Stimulated activated CD4-positive, alpha-beta T cell treated with anti-CD3 and anti-CD28 coated beads, Interleukin-4, amount 100 ng/mL, for 4 hours (primary cell): ENCODE data around the gene KRT13.

Experiments
- DNase-seq, 2 experiments: peaks; one replicate each; pipeline ENCODE4 v3.0.0-alpha.2; 2020

Gene KRT13

DNA sequence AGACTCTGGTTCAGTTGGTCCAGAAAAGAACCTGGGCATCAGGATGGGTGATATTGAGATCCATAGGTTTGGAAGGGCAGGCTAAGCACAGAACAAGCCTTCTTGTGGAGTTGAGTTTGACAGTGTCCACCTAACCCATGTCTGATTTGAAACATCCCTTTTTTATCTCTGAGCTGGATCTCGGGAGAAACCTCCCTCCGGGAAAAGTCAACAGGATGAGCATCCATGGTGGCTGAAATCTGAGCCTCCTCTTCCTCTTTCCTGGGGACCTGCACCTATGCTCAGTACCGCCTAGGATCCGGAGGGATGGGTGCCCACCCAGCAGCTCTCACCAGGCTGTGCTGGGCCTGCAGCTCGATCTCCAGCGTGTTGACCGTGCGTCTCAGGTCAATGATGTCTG lies 41.7 kb downstream of the KRT13 start:
- no peak for DNase-seq

DNA sequence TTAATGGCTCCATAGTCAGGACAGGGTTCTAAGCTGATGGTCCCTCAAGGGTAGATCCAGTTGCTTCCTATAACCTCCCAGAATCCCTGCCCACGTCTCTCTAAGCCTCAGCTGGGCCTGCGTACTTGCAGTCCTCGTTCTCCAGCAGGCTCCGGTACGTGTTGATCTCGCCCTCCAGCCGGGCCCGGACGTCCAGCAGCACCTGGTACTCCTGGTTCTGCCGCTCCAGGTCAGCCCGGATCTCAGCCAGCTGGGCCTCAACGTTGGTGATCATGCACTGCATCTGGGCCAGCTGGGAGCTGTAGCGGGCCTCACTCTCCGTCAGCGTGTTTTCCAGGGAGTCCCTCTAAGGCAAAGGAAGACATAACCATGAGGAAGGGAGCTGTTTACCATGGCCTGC lies 42.7 kb downstream of the KRT13 start:
- no peak for DNase-seq

DNA sequence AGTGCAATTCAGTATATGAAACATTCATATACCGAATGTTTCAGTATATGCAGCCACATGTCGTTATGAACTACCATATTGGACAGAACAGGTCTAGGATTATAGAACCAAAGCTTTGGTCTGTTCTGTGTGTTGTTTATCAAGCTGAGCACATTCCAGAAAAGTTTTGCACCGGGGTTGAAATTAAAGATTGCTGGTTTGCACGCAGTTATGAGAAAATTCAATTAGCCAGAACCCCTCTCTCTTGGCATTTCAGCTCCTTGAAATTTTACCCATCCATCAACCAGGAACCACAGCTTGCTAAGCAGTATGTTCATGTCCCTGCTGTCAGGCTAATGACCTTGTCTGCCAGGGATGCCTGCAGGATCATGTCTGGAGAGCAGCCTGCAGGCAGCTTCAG lies 47.7 kb downstream of the KRT13 start:
- DNase-seq: no peak

DNA sequence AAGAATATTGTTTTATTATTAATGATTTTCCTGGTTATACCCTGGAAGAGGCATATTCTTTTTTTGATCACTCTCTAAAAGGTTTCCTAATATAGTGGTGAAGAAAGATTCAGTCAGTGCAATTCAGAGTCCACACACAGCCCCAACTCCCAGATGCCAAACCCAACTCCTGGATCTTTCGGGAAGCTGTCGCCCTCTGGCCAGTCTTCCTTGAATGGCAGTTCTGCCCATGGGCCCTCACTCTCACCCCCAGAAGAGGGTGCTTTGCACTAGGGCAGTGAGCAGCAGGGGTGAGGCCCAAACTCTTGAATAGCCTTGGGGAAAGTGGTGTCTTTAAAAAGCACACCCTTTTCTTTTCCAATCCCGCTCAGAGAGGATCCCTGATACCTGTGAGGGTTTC lies 49.2 kb downstream of the KRT13 start:
- DNase-seq: no peak

DNA sequence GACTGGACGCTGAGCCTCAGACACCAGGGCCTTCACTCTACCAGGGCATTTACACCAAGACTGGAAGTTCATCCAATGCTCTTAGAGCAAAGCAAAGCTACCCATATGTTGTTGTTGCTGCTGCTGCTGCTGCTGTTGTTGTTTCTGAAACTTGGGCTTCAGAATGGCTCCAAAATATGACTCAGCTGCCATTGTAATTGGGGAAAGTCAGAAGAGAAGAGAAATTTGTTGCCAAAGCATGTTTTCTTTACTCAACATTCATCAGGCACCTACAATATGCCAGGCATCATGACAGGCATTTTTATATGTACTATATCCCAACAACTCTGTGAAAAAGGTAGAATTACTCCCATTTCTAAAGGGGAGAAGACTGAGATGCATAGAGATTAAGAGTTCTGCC lies 50.2 kb downstream of the KRT13 start:
- no peak for DNase-seq

DNA sequence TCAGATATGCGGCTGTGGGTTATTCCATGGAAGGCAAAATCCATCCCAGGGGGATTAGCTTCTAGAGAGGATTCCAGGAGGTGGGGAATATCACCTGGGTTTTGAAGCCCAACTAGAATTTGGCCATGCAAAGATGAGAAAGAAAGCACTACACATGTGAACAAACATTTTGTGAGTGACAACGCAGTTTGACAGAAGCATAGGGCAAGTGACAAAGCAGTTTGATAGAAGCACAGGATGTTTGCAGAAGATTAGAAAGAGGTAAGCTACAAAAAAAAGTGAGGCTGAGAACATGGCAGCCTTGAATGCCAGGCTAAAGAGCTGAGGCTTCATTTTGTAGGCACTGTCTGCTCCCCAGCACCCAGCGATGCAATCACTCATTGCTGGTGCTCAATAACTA lies 52.3 kb downstream of the KRT13 start:
- DNase-seq: no peak

DNA sequence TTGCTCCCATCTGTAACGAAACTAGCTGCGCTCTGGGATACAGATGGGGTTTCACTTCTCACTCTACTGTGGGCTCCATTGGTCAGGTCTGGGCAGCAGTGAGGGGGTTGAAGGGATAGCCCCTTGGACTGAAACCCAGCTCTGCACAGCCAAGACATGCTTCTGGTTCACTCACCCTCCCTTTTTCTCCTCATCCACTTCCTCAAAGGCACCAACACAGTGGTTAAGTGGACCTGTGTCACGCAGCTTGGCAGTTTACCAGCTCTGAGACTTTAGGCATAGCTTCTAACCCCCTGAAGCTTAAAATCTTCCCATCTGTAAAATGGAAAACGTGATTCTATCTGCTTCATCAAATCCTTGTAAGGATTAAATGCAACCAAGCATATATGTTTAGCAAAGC lies 53.1 kb downstream of the KRT13 start:
- DNase-seq: no peak

DNA sequence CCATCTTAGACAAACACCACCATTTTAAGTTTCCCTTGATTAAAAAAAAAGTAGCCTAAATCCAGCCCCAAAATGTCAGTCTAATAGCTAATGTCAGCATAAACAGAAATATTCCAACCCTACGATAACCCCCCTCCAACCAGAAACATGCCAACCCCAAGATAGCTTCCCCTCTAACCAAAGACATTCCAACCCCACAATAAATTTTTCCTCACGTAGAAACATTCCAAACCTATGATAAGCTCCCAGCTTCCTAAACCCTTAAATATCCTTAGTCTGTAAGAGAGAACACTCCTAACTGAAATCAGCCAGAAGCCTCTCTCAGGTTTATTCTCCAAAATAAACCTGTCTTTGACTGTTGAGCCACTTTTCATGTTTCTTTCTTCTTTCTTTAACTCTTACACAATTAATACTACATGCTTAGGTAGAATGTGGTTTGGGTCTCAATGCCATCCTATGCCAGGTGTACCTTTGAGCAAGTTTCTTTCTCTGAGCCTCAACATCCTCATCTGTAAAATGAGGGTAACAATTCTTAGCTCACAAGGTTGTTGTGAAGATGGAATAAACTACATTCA lies 54.2 kb downstream of the KRT13 start:
- DNase-seq: no peak
